Fibroblast of lung (primary cell): ENCODE measurements around the gene GABRD. TPM values are rescaled to one million over a fixed set of nuclear protein-coding genes. Genes with fewer than 3 reads are reported as not detected.

ENCODE experiments used
- DNase-seq, 2 donors: peaks; one replicate each; pipeline versions ENCODE4 v3.0.0 to v3.0.0-alpha.2; 2010; ENCODE audit warnings: low read depth in 2 of 2
- H2AFZ ChIP-seq: 2 replicates; pipeline ENCODE4 v1.5.1; 2012; ENCODE audit warnings: low read length, control low read depth, inconsistent platforms
- H3K27ac ChIP-seq: 2 replicates; pipeline ENCODE4 v1.5.1; 2011; ENCODE audit warnings: low read length, control low read depth; ENCODE audit not compliant: insufficient read depth
- H3K27me3 ChIP-seq: 2 replicates; pipeline ENCODE4 v1.5.1; 2011; ENCODE audit warnings: mild to moderate bottlenecking, low read length; ENCODE audit not compliant: control insufficient read depth, insufficient read depth
- H3K36me3 ChIP-seq: 2 replicates; pipeline ENCODE4 v1.5.1; 2011; ENCODE audit warnings: low read length; ENCODE audit not compliant: control insufficient read depth, insufficient read depth
- H3K4me1 ChIP-seq: 2 replicates; pipeline ENCODE4 v1.5.1; 2011; ENCODE audit warnings: low read length; ENCODE audit not compliant: control insufficient read depth, insufficient read depth; ENCODE audit errors: extremely low read depth
- H3K4me2 ChIP-seq: 2 replicates; pipeline ENCODE4 v1.5.1; 2011; ENCODE audit warnings: low read length, control low read depth; ENCODE audit not compliant: insufficient read depth; ENCODE audit errors: extremely low read depth
- H3K4me3 ChIP-seq, 4 experiments: fragments of 200-600 bp in 1 of 4; sonication (generic) in 1 of 4; replicated peaks in 1 of 4; 2 replicates each; pipeline ENCODE4 v1.5.1; 2011 to 2016; ENCODE audit warnings: low read length in 4 of 4, low read depth in 3 of 4, mild to moderate bottlenecking in 3 of 4, control low read depth in 2 of 4, inconsistent platforms in 1 of 4, mixed read lengths in 1 of 4; ENCODE audit not compliant: insufficient read depth in 1 of 4; ENCODE audit errors: control extremely low read depth in 1 of 4
- H3K79me2 ChIP-seq: 2 replicates; pipeline ENCODE4 v1.5.1; 2012; ENCODE audit warnings: mild to moderate bottlenecking, low read length, inconsistent platforms; ENCODE audit not compliant: control insufficient read depth, insufficient read depth
- H3K9ac ChIP-seq: 2 replicates; pipeline ENCODE4 v1.5.1; 2011; ENCODE audit warnings: mild to moderate bottlenecking, low read length, control low read depth; ENCODE audit not compliant: insufficient read depth
- H3K9me3 ChIP-seq: 2 replicates; pipeline ENCODE4 v1.5.1; 2012; ENCODE audit warnings: low read depth, low read length; ENCODE audit not compliant: control insufficient read depth, insufficient read depth
- H4K20me1 ChIP-seq: 2 replicates; pipeline ENCODE4 v1.5.1; 2011; ENCODE audit warnings: low read length; ENCODE audit not compliant: control insufficient read depth, insufficient read depth; ENCODE audit errors: extremely low read depth
- EZH2 ChIP-seq: IDR thresholded peaks from 2 replicates; pipeline ENCODE4 v1.5.1; 2012; ENCODE audit warnings: low read length, control low read depth, mild to moderate bottlenecking; ENCODE audit errors: missing control alignments
- polyA plus RNA-seq, 2 donors: library from polyadenylated mRNA; depleted of rRNA in 1 of 2; stranded (reverse) in 1 of 2; unstranded in 1 of 2; fragments of >200 nt; gene quantifications; 2 replicates each; pipeline ENCODE4 v1.2.1, GENCODE V29; 2011 to 2012; ENCODE audit warnings: missing spikeins in 1 of 2
- total RNA-seq: library from RNA; depleted of rRNA; stranded (reverse); fragments of >200 nt; gene quantifications from 2 replicates; pipeline ENCODE4 v1.2.1, GENCODE V29; 2014
- TF ChIP-seq, protein P1 (sequence below), 2 donors: IDR thresholded peaks in 1 of 2; conservative IDR thresholded peaks in 1 of 2; 1 replicate in 1 of 2; 2 replicates in 1 of 2; pipeline ENCODE4 v1.5.1; 2011 to 2012; ENCODE audit warnings: low read length in 2 of 2, control low read depth in 1 of 2, inconsistent platforms in 1 of 2, low read depth in 1 of 2, mild to moderate bottlenecking in 1 of 2

GABRD gene
- total and polyA plus RNA-seq, 2 donors (not counting 1 experiment from before 2014, with no cell fraction given), result not detected

DNA sequence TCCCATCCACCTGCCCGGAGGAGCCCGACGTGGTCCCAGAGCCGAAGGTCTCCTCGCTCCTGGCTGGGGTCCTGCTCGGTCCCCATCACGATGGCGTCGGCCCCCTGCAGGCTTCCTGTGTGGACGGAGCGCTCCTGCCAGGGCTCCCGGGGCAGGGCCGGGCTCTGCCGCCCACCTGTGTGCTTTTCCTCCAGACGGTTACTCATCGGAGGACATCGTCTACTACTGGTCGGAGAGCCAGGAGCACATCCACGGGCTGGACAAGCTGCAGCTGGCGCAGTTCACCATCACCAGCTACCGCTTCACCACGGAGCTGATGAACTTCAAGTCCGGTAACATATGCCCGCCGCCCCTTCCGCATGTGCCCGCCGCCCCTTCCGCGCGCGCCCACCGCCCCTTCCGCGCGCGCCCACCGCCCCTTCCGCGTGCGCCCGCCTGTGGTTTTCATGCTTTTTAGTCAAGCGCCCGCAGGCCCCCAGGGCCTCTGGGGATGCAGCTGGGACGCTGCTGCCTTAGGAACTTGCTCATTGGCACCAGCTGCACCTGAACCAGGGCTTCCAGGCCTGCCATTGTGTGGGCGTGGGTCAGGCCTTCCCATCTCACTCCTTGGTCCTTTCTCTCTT lies 8.9 kb downstream of the GABRD start:
- no peak overlapping the region for H3K27ac ChIP-seq
- H3K4me2 ChIP-seq, result no peak overlapping the region
- DNase-seq, result no peak
- peaks cover 10% of the 10 kb centered on the region for H3K27me3 ChIP-seq
- H3K9ac ChIP-seq, result no peak overlapping the region
- TF ChIP-seq, protein P1, sequence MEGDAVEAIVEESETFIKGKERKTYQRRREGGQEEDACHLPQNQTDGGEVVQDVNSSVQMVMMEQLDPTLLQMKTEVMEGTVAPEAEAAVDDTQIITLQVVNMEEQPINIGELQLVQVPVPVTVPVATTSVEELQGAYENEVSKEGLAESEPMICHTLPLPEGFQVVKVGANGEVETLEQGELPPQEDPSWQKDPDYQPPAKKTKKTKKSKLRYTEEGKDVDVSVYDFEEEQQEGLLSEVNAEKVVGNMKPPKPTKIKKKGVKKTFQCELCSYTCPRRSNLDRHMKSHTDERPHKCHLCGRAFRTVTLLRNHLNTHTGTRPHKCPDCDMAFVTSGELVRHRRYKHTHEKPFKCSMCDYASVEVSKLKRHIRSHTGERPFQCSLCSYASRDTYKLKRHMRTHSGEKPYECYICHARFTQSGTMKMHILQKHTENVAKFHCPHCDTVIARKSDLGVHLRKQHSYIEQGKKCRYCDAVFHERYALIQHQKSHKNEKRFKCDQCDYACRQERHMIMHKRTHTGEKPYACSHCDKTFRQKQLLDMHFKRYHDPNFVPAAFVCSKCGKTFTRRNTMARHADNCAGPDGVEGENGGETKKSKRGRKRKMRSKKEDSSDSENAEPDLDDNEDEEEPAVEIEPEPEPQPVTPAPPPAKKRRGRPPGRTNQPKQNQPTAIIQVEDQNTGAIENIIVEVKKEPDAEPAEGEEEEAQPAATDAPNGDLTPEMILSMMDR (conservative IDR thresholded peaks at IDR 0.05 in 1 of 2, IDR thresholded peaks at IDR 0.05 in 1 of 2; ENCODE audit: low read depth in 1 of 2, low read length in 2 of 2), result no peak
- no peak for TF ChIP-seq EZH2
- H3K9me3 ChIP-seq, result no peaks in the 10 kb centered on the region
- H4K20me1 ChIP-seq, result no peaks in the 10 kb centered on the region
- H3K4me1 ChIP-seq, result no peaks in the 10 kb centered on the region
- H3K4me3 ChIP-seq, result no peak overlapping the region
- no peaks in the 10 kb centered on the region for H3K79me2 ChIP-seq
- H2AFZ ChIP-seq, result no peak overlapping the region
- no peaks in the 10 kb centered on the region for H3K36me3 ChIP-seq

DNA sequence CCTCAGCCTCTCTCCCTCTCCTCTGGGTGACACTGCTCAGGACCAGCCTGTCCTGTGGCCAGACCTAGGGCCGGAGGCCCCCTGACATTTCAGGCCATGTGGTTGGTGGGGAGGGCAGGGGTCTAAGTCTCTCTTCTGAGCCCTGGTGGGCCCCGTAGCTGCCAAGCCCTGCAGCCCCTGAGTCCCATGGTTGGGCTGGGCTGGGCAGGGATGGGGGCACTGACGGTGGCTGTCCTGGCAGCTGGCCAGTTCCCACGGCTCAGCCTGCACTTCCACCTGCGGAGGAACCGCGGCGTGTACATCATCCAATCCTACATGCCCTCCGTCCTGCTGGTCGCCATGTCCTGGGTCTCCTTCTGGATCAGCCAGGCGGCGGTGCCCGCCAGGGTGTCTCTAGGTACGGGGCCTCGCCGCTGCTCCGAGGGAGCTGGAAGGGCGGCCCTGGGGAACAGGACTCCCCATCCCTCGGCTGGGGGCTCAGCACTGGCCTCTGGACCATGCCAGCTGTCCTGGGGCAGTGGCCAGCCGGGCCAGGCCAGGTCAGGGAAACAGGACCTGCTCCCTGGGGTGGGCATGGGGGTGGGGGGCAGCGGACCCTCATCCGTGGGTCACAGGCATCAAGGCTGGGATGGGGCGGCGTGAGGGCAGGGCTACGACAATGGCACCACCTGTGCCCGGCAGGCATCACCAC lies 9.9 kb downstream of the GABRD start:
- H3K27ac ChIP-seq, result no peak overlapping the region
- no peak overlapping the region for H3K4me3 ChIP-seq
- H3K9ac ChIP-seq, result no peak overlapping the region
- H3K79me2 ChIP-seq, result no peaks in the 10 kb centered on the region
- H3K4me2 ChIP-seq, result no peak overlapping the region
- peaks cover 10% of the 10 kb centered on the region for H3K27me3 ChIP-seq
- H3K36me3 ChIP-seq, result no peaks in the 10 kb centered on the region
- no peak for TF ChIP-seq EZH2
- TF ChIP-seq, protein P1 (conservative IDR thresholded peaks at IDR 0.05 in 1 of 2, IDR thresholded peaks at IDR 0.05 in 1 of 2; ENCODE audit: low read depth in 1 of 2, low read length in 2 of 2), result no peak
- no peak overlapping the region for H2AFZ ChIP-seq
- H3K9me3 ChIP-seq, result no peaks in the 10 kb centered on the region
- no peaks in the 10 kb centered on the region for H3K4me1 ChIP-seq
- no peaks in the 10 kb centered on the region for H4K20me1 ChIP-seq
- DNase-seq, result no peak

DNA sequence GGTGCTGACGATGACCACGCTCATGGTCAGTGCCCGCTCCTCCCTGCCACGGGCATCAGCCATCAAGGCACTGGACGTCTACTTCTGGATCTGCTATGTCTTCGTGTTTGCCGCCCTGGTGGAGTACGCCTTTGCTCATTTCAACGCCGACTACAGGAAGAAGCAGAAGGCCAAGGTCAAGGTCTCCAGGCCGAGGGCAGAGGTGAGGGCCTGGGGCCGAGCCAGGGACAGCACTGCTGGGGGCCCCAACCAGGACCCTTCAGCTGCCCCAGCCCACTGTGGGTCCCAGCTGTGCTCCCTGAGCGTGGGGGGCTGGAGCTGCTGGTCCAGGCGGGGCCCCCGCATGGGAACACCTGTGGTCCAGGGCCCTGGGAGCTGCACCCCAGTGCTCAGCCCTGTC lies 10.4 kb downstream of the GABRD start:
- H2AFZ ChIP-seq, result no peak overlapping the region
- no peaks in the 10 kb centered on the region for H4K20me1 ChIP-seq
- H3K79me2 ChIP-seq, result no peaks in the 10 kb centered on the region
- H3K9me3 ChIP-seq, result no peaks in the 10 kb centered on the region
- TF ChIP-seq EZH2, result no peak
- TF ChIP-seq, protein P1 (conservative IDR thresholded peaks at IDR 0.05 in 1 of 2, IDR thresholded peaks at IDR 0.05 in 1 of 2; ENCODE audit: low read depth in 1 of 2, low read length in 2 of 2), result no peak
- no peak for DNase-seq
- H3K4me2 ChIP-seq, result no peak overlapping the region
- H3K4me1 ChIP-seq, result no peaks in the 10 kb centered on the region
- H3K4me3 ChIP-seq, result no peak overlapping the region
- H3K27me3 ChIP-seq, result peaks cover 6% of the 10 kb centered on the region
- H3K9ac ChIP-seq, result no peak overlapping the region
- no peaks in the 10 kb centered on the region for H3K36me3 ChIP-seq
- H3K27ac ChIP-seq, result no peak overlapping the region
